SK-N-SH (cell line): Measurements from ENCODE around the gene PCSK6. TPM values are rescaled to one million over a fixed set of nuclear protein-coding genes. Genes with fewer than 3 reads are reported as not detected.
"Not testable (repeated sequence)": the region's sequence is repeated elsewhere in the genome, so short reads cannot be mapped to it uniquely, and the experiment has no call there.

Source experiments
- CTCF ChIA-PET: fragments of 300-600, 350-600 bp; formaldehyde crosslinking; extraction: SDS; loops from one replicate; lab custom pipeline; 2021; lab: Yijun Ruan, JAX
- POLR2A ChIA-PET: fragments of 350-600 bp; sonication (Branson Sonifier 250); formaldehyde crosslinking; extraction: SDS; loops from one replicate; lab custom pipeline; 2020; ENCODE audit warnings: antibody characterized with exemption, inconsistent platforms; lab: Yijun Ruan, JAX
- DNase-seq: peaks from one replicate; pipeline ENCODE4 v3.0.0; 2012
- H2AFZ ChIP-seq: fragments of 200-600 bp; sonication (generic); 2 replicates; pipeline ENCODE4 v1.8.1; 2016; ENCODE audit warnings: antibody characterized with exemption, mild to moderate bottlenecking, low read depth
- H3F3A ChIP-seq: fragments of 200-600 bp; sonication (generic); replicated peaks from 2 replicates; pipeline ENCODE3; 2016; ENCODE audit warnings: antibody characterized with exemption, mild to moderate bottlenecking; ENCODE audit not compliant: insufficient read depth
- H3K27ac ChIP-seq, 2 experiments: fragments of 200-500 bp in 1 of 2; fragments of 200-600 bp in 1 of 2; sonication (Bioruptor generic) in 1 of 2; sonication (generic), shearing (Covaris generic) in 1 of 2; 2 replicates each; pipeline versions ENCODE4 v1.5.1 to v1.6.1; 2014 to 2016; ENCODE audit warnings: low read depth in 2 of 2, inconsistent platforms in 1 of 2, low read length in 1 of 2, mild to moderate bottlenecking in 1 of 2, mixed read lengths in 1 of 2
- H3K27me3 ChIP-seq: fragments of 200-600 bp; sonication (generic), shearing (Covaris generic); 2 replicates; pipeline ENCODE4 v1.6.1; 2016; ENCODE audit warnings: mixed run types; ENCODE audit not compliant: insufficient read depth
- H3K36me3 ChIP-seq, 2 experiments: fragments of 200-500 bp in 1 of 2; fragments of 200-600 bp in 1 of 2; sonication (Bioruptor generic) in 1 of 2; sonication (generic) in 1 of 2; replicated peaks in 1 of 2; 2 replicates each; pipeline versions ENCODE3 to v1.5.1; 2014 to 2016; ENCODE audit warnings: low read length in 1 of 2, mild to moderate bottlenecking in 1 of 2; ENCODE audit not compliant: insufficient read depth in 2 of 2, control insufficient read depth in 1 of 2
- H3K4me1 ChIP-seq, 2 experiments: fragments of 200-500 bp in 1 of 2; fragments of 200-600 bp in 1 of 2; sonication (Bioruptor generic) in 1 of 2; sonication (generic), shearing (Covaris generic) in 1 of 2; 2 replicates each; pipeline versions ENCODE4 v1.5.1 to v1.6.1; 2014 to 2016; ENCODE audit warnings: low read depth in 1 of 2, low read length in 1 of 2, mixed run types in 1 of 2; ENCODE audit not compliant: insufficient read depth in 2 of 2, control insufficient read depth in 1 of 2
- H3K4me2 ChIP-seq: fragments of 200-600 bp; sonication (generic), shearing (Covaris generic); 2 replicates; pipeline ENCODE4 v1.6.1; 2017; ENCODE audit warnings: mixed run types
- H3K4me3 ChIP-seq, 2 experiments: fragments of 200-500 bp in 1 of 2; fragments of 200-600 bp in 1 of 2; sonication (Bioruptor generic) in 1 of 2; sonication (generic), shearing (Covaris generic) in 1 of 2; 2 replicates each; pipeline versions ENCODE4 v1.5.1 to v1.8.1; 2014 to 2016; ENCODE audit warnings: low read depth in 2 of 2, inconsistent platforms in 1 of 2, low read length in 1 of 2, mild to moderate bottlenecking in 1 of 2, mixed read lengths in 1 of 2, moderate library complexity in 1 of 2
- H3K79me2 ChIP-seq: fragments of 200-600 bp; sonication (generic); 2 replicates; pipeline ENCODE4 v1.8.1; 2017; ENCODE audit warnings: mild to moderate bottlenecking; ENCODE audit not compliant: insufficient read depth
- H3K9ac ChIP-seq: fragments of 200-600 bp; sonication (generic); 2 replicates; pipeline ENCODE4 v1.6.1; 2017; ENCODE audit warnings: mixed run types
- H3K9me2 ChIP-seq: fragments of 200-600 bp; sonication (generic); 2 replicates; pipeline ENCODE4 v1.6.1; 2017; ENCODE audit warnings: mixed run types
- H3K9me3 ChIP-seq: fragments of 200-600 bp; sonication (generic); 2 replicates; pipeline ENCODE4 v1.6.1; 2017; ENCODE audit warnings: mixed run types, mild to moderate bottlenecking, moderate library complexity
- H4K20me1 ChIP-seq: fragments of 200-600 bp; sonication (generic); 2 replicates; pipeline ENCODE4 v1.6.1; 2017; ENCODE audit warnings: mild to moderate bottlenecking, mixed run types; ENCODE audit not compliant: insufficient read depth
- FOXJ3 ChIP-seq: sonication (generic); formaldehyde crosslinking; IDR thresholded peaks from 2 replicates; pipeline ENCODE4 v1.5.1; 2020; ENCODE audit warnings: mild to moderate bottlenecking, missing genetic modification reagents
- NRF1 ChIP-seq: IDR thresholded peaks from 2 replicates; pipeline ENCODE4 v1.6.1; 2012; ENCODE audit warnings: low read depth, mild to moderate bottlenecking, low read length
- RAD21 ChIP-seq: IDR thresholded peaks from 2 replicates; pipeline ENCODE4 v1.6.1; 2012; ENCODE audit warnings: mild to moderate bottlenecking, low read length
- RCOR1 ChIP-seq: fragments of 150-350 bp; IDR thresholded peaks from 2 replicates; pipeline ENCODE4 v1.6.1; 2017; ENCODE audit warnings: antibody characterized with exemption, low read length
- WGBS: methylation state at CpG from one replicate; pipeline ENCODE4 v1.1.6; 2017; ENCODE audit warnings: low lambda C conversion rate; 5-methylcytosine and 5-hydroxymethylcytosine counted together
- polyA plus RNA-seq, 3 experiments: library from polyadenylated mRNA; depleted of rRNA; stranded (reverse); fragments of >200 nt; gene quantifications; 2 replicates each; pipeline ENCODE4 v1.2.3, GENCODE V29; 2012
- TF ChIP-seq, protein P1 (sequence below): fragments of 200-600 bp; sonication (generic); IDR thresholded peaks from 2 replicates; pipeline ENCODE4 v1.6.1; 2017; ENCODE audit warnings: antibody characterized with exemption, mild to moderate bottlenecking, moderate library complexity

Gene PCSK6
- polyA plus RNA-seq, 1 of the 3 experiments (the other 2 are of a cell fraction), result 0.03 TPM

GRCh38 chr15:101293122-101293521, 196.4 kb downstream of the PCSK6 start:
- ChIA-PET POLR2A (interaction anchor here (0.9 kb wide), 1 partner anchor 360 kb away, joined by 3 read pairs; no protein-coding TSS in a partner anchor), CTCF (interaction anchor here (0.8 to 11.2 kb wide), 4 partner anchors 8 to 347 kb away, joined by 3 to 139 read pairs (median 5); no protein-coding TSS in a partner anchor)
- H3K4me3 ChIP-seq, result peak overlapping the region; percentile 82 to 98
- H3K4me1 ChIP-seq, result peaks cover 8 to 12% of the 10 kb centered on the region in 2 experiments; a peak in 2 of 4 replicates
- TF ChIP-seq RCOR1, result no peak
- no peak for TF ChIP-seq NRF1
- peaks cover 33 to 34% of the 10 kb centered on the region in 2 experiments for H3K36me3 ChIP-seq
- peaks cover 33% of the 10 kb centered on the region for H4K20me1 ChIP-seq
- H3F3A ChIP-seq, result peaks cover 19% of the 10 kb centered on the region
- no peak overlapping the region for H2AFZ ChIP-seq
- H3K27ac ChIP-seq, result no peak overlapping the region; a peak in 1 of 4 replicates
- no peak overlapping the region for H3K9ac ChIP-seq
- DNase-seq, result no peak
- H3K9me3 ChIP-seq, result no peaks in the 10 kb centered on the region
- H3K79me2 ChIP-seq, result peaks cover 71% of the 10 kb centered on the region
- H3K4me2 ChIP-seq, result peak overlapping the region; percentile 83
- 79% methylated on average over 10 of the region's 10 CpGs for WGBS
- H3K9me2 ChIP-seq, result no peaks in the 10 kb centered on the region
- no peaks in the 10 kb centered on the region for H3K27me3 ChIP-seq

DNA sequence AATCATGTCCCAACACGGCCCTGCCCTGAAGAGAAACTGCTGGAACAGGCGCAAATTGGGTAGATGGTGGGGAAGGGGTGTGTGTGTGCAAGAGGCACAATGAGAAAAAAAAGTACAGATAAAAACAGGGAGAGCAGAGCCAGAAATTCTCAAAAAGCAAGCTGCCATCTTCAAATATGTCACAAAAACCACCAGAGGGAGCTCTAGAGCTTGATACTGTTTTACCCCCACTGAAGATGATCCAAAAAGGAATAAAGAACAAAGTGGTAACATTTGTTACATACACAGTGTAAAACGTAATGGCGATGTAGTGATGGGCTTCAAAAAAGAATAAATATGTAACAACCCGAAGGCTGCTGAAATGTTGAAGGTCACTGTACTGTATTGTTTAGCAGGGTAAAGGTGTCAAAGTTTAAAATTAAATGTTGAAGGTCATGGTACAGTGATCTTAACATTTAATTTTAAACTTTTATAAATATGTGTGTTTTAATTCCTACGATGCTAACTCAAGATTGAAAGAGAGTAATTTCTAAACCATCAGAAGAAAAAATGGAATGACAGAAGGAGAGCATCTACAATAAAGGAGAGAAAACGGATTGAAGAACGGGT, 200.5 kb downstream of the PCSK6 start:
- peak; percentile 55 for DNase-seq
- WGBS, result 76% methylated on average over 8 of the region's 8 CpGs
- Histone ChIP-seq H3K4me1 (peaks cover 5 to 12% of the 10 kb centered on the region in 2 experiments; a peak in 2 of 4 replicates), H3K79me2 (peaks cover 77% of the 10 kb centered on the region), H3K4me3 (no peak overlapping the region), H3F3A (no peaks in the 10 kb centered on the region), H3K9me2 (no peaks in the 10 kb centered on the region), H3K27me3 (no peaks in the 10 kb centered on the region), H3K36me3 (peaks cover 70 to 73% of the 10 kb centered on the region in 2 experiments), H3K9ac (no peak overlapping the region), H3K27ac (no peak overlapping the region), H3K4me2 (no peak overlapping the region), H2AFZ (no peak overlapping the region), H4K20me1 (peaks cover 36% of the 10 kb centered on the region), H3K9me3 (no peaks in the 10 kb centered on the region)
- ChIA-PET POLR2A (no interaction called here), CTCF (interaction anchor here (0.6 to 11.2 kb wide), 15 partner anchors 10 to 617 kb away, joined by 3 to 139 read pairs (median 5); partner anchors contain the start of gene TM2D3)
- TF ChIP-seq RAD21, result peak; percentile 61
- TF ChIP-seq, protein P1, sequence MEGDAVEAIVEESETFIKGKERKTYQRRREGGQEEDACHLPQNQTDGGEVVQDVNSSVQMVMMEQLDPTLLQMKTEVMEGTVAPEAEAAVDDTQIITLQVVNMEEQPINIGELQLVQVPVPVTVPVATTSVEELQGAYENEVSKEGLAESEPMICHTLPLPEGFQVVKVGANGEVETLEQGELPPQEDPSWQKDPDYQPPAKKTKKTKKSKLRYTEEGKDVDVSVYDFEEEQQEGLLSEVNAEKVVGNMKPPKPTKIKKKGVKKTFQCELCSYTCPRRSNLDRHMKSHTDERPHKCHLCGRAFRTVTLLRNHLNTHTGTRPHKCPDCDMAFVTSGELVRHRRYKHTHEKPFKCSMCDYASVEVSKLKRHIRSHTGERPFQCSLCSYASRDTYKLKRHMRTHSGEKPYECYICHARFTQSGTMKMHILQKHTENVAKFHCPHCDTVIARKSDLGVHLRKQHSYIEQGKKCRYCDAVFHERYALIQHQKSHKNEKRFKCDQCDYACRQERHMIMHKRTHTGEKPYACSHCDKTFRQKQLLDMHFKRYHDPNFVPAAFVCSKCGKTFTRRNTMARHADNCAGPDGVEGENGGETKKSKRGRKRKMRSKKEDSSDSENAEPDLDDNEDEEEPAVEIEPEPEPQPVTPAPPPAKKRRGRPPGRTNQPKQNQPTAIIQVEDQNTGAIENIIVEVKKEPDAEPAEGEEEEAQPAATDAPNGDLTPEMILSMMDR, result peak; percentile 68
- no peak for TF ChIP-seq FOXJ3 (CRISPR knock-in tag)

DNA sequence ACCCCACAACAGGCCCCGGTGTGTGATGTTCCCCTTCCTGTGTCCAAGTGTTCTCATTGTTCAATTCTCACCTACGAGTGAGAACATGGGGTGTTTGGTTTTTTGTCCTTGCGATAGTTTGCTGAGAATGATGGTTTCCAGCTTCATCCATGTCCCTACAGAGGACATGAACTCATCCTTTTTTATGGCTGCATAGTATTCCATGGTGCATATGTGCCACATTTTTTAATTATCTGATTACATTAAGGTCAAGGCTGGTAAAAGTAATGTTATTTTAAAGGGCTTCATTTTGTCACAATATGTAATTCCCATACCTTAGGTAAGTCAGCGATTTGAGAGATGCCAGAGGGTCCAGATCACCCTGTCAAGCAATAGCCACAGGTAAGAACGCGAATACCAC, 202.2 kb downstream of the PCSK6 start:
- POLR2A ChIA-PET, H3F3A ChIP-seq, H3K9me2 ChIP-seq, H3K4me1 ChIP-seq, H3K9ac ChIP-seq, H3K27me3 ChIP-seq, H2AFZ ChIP-seq, H3K27ac ChIP-seq, H3K9me3 ChIP-seq, H3K4me3 ChIP-seq, DNase-seq, H3K4me2 ChIP-seq: not testable (repeated sequence)
- WGBS, result 99% methylated on average over 6 of the region's 6 CpGs
- Histone ChIP-seq H3K79me2 (peaks cover 60% of the 10 kb centered on the region), H3K36me3 (peaks cover 79 to 82% of the 10 kb centered on the region in 2 experiments), H4K20me1 (peaks cover 23% of the 10 kb centered on the region)
- CTCF ChIA-PET, result interaction anchor here (0.6 to 11.2 kb wide), 6 partner anchors 11 to 366 kb away, joined by 3 to 139 read pairs (median 3); partner anchors contain the start of gene TM2D3
